ENCODE results near the gene BBC3.

The BBC3 gene

GRCh38 chr19:47230054-47230920 is 712 bp downstream of the BBC3 start:
- peak; percentile 77 for DNase-seq

- DNase-seq = peak in 1 of 2 donors; percentile 22
Observed at GRCh38 chr19:47229676-47230053, 1.3 kb downstream of the BBC3 start.

- peak; percentile 28 to 40 for DNase-seq
Observed at GRCh38 chr19:47228937-47229675, 1.9 kb downstream of the BBC3 start.

DNA sequence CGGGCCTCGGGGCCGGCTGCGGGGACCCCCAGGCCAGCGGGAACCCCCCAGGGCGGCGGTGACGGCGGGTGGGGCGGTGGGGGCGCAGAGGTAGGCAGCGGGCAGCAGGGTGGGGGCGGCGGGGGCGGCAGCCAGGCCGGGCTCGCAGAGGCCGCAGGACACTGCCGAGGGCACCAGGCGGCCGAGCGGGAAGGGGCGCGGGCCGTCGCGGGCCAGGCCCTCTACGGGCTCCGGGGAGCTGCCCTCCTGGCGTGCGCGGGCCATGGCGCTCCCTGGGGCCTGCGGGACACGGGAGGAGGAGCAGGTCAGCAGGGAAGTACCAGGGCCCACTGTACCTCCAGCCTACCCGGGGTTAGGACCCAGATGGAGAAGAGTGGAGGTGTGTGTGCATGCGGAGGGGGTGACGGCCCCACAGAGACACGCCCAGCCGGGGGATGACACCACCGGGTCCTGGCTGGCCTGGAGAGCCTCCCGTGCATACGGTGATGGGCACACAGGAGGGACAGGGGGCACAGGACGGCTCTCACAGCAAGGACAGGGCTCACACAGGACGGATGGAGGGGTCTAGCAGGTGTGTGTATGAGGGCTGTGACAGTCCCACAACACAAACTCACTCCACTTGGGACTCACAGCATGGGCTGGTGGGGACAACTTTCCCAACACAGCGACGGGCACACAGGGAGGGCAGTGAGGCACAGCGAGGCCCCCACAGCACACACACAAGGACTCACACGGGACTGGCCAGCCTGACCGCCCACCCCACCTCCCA is 2.6 kb downstream of the BBC3 start:
- peak; percentile 33 to 41 for DNase-seq

GRCh38 chr19:47227352-47228167 is 3.4 kb downstream of the BBC3 start:
- DNase-seq = peak; percentile 36 to 37

DNA sequence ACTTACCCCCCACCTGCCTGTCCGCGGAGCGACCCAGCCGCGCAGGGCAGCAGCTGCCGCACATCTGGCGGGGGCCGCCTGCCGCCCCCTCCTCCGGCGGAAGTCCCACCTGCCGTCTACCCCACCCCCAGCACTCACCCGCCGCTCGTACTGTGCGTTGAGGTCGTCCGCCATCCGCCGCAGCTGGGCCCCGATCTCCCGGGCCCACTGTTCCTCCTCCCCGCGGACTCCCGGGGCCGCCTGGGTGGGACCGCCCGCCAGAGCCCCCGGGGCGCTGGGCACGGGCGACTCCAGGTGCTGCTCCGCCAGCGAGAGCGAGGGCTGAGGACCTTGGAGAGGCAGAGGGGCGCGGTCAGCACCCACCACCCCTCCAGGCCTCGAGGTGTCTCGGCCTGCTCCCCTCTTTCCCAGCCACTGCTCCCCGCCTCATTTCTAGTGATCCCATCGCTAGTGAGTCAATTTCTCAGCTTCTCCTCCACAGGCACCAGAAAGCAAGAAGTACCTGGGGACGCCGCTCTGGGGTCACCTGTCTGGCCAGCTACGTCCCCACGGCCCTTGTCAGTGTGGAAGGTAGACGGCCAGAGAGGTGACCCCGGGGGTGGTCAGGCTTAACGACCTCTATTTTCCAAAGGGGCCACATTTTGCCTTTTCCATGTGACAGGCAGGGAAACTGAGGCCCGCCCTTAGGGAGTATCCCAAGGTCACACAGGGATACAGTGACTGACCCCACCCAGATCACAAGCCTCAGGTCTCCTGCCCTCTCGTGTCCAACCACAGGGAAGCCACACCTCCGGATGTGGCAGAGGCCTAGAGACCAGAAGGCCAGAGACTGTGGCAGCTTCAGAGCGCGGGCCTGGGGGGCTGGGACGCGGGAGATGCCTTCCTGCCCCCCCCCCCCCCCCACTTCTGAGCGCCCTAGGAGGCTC is 4.3 kb downstream of the BBC3 start:
- DNase-seq = peak; percentile 22 to 44

DNA sequence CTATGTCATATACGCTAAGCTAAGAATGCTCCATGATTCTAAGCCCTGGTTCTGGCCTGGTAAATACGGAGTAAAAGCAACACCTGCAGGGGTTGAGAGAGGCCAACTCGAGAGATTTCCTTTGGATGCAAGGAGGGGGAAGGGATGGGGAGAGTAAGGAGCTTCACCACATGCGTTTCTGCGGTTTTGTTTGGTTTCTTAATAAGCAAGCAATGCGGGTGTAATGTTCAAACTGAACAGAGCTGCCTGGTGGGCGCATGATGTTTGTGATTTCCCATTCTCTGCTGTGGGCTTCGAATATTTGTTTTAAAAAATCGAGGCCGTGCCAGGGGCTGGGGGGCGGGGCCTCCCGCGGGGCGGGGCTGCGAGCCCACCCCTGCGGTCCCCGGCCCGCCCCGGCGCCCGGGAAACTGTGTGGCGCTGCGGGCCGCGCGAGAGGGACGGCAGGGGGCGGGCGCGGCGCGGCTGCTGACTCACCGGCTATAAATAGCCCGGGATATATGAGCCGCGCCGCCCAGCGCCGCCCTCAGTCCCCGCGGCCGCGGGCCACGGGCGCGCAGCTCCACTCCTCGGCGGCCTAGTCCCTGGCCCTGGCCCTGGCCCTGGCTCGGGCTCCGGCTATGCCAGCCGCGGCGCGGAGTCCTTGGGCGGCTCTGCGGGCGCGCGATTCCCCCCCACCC is 5.1 kb downstream of the BBC3 start:
- DNase-seq = peak; percentile 84 to 85

DNA sequence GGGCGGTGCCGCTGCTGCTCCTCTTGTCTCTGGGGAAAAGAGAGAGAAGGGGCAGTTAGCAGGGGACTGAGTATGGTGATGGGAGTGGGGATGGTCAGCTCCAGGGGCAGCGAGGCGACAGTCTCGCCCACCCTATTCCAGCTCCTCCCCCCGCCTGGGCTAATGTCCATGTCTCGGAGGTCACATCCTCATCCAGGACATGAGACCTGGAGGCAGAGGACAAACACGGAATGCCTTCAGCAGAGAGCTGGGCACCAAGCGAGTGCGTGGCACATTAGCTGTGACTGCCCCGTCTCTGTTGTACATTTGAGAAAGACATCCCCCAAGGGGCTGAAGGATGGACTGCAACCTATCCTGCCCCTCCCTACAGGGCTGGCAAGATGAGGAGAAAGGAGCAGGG is 9.1 kb downstream of the BBC3 start:
- DNase-seq = no peak

DNA sequence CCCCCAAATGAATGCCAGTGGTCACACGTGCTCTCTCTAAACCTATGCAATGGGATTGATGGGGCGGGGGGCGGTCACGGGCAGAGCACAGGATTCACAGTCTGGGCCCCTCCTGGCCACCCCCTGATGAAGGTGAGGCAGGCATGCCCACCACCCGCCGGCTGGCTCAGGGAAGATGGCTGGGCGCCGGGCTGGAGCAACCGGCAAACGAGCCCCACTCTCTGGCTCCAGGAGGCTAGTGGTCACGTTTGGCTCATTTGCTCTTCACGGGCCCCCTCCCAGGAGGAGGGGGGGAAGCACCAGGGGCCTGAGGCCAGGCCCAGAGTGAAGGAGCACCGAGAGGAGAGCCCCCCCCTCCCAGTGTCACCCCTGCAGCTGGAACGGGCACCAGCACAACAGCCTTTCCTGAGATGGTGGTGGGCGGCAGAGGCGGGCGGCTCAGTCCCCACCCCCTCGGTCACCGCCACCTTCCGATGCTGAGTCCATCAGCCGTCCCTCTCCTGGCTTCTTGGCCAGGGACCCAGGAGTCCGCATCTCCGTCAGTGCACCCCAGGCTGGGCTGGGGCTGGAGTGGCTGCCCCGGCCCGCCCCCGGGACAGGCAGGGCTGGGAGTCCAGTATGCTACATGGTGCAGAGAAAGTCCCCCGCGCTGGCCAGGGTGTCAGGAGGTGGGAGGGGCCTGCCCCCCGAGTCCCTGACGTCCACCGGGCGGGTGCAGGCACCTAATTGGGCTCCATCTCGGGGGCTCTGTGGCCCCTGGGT is 9.7 kb downstream of the BBC3 start:
- no peak for DNase-seq

- no peak for DNase-seq
Observed at GRCh38 chr19:47215581-47215980, 15.4 kb downstream of the BBC3 start.

- DNase-seq = peak; percentile 74 to 91
Observed at GRCh38 chr19:47210689-47211316, 20.2 kb downstream of the BBC3 start.

- DNase-seq = no peak
Observed at GRCh38 chr19:47210180-47210490, 20.9 kb downstream of the BBC3 start.

GRCh38 chr19:47209319-47210179 is 21.4 kb downstream of the BBC3 start:
- no peak for DNase-seq

DNA sequence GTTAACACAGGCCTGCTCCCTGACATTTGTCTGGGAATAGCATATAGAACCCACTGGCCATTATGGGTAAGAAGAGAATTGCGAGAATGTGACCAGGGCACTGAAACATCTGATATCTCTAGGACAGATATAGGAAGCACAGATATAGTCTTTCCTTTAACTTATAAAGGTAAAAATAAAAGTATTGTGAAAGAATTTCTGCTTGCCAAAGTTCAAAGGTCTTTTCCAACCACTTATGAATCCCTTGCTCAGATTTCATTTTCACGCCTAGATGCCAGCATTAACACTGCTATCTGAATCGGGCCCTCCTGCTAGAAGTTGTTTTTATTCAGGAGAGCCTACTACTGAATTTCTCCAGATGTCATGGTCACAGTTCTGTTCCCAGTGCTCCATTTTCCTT is 27.7 kb downstream of the BBC3 start:
- DNase-seq = no peak

DNA sequence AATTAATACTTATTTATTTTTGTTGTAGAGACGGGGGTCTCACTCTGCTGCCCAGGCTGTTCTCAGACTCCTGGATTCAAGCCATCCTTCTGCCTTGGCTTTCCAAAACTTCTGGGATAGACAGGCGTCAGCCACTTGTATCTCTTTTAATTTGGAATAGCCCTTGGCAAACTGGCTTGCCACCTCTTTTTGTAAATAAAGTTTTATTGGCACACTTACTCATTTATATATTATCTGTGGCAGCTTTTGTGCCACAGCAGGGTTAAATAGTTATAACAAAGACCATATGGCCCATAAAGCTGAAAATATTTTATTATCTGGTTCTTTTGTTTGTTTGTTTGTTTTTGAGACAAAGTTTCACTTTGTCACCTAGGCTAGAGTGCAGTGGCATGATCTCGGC is 30.5 kb downstream of the BBC3 start:
- no peak for DNase-seq

- no peak for DNase-seq
Observed at GRCh38 chr19:47197141-47197540, 33.9 kb downstream of the BBC3 start.

DNA sequence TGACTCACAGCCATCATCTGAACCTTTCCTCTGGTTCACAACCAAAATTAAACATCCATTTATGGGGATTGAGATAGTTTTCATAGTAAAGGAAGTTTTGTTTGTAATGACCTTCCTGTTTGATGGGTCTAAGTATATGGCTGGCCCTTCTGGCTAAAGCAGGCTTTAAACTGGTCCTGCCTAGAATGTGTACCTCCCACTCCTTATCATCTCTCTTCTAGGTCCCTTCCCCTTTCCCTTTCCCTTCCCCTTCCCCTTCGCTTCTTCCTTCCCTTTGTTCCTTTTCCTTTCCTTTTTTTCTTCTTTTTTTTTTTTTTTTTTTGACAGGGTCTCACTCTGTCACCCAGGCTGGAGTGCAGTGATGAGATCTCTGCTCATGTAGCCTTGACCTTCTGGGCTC is 35.6 kb downstream of the BBC3 start:
- no peak for DNase-seq

DNA sequence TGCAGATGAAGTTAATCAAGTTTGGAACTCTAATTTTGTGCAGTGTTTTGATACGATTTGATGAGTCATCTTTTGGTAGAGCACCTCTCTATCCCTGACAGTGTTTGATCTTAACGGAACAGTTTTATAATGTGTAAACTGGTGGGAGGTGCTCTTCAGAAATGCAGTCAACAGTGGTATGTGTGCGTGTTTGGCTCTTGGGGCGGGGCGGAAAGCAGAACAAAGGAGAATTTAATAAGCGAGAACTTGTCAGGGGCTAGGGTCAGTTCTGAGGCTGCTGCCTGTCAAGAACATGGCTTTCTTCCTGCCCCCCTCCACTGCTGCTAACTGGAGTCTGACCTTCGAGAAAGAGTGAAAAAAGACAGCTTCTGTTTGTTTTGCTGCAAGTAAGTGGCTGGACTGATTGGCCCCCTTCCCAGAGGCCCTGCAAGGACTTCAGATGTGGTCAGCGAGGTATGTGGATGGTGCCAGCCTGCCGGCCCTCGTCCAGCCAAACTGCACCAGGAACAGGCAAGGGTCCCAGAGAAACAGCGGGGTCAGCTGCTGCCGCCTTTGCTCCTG is 40.8 kb downstream of the BBC3 start:
- peak; percentile 60 to 66 for DNase-seq

Measured in activated CD4-positive, alpha-beta T cell treated with anti-CD3 and anti-CD28 coated beads for 4 hours (primary cell).